HCT116 (cell line): ENCODE data around the gene SORBS1.

Experiments
- CBX3 ChIP-seq: IDR thresholded peaks from 2 replicates; pipeline ENCODE4 v1.6.1; 2012; ENCODE audit warnings: low read depth
- EGR1 ChIP-seq: IDR thresholded peaks from 2 replicates; pipeline ENCODE4 v1.6.1; 2012; ENCODE audit warnings: low read depth
- EZH2 ChIP-seq: fragments of 200-600 bp; sonication (generic); IDR thresholded peaks from 2 replicates; pipeline ENCODE4 v1.6.1; 2017; ENCODE audit warnings: antibody characterized with exemption, mixed run types
- JUND ChIP-seq: IDR thresholded peaks from 2 replicates; pipeline ENCODE4 v1.6.1; 2012
- POLR2A ChIP-seq: IDR thresholded peaks from 2 replicates; pipeline ENCODE4 v1.7.0; 2011; ENCODE audit warnings: borderline replicate concordance; ENCODE audit not compliant: insufficient read depth, insufficient read length; ENCODE audit errors: extremely low read depth
- POLR2AphosphoS5 ChIP-seq: IDR thresholded peaks from 2 replicates; pipeline ENCODE4 v1.6.1; 2011; ENCODE audit warnings: mild to moderate bottlenecking, low read depth, low read length, moderate library complexity
- SP1 ChIP-seq: IDR thresholded peaks from 2 replicates; pipeline ENCODE4 v1.6.1; 2012; ENCODE audit warnings: low read depth
- SRF ChIP-seq: IDR thresholded peaks from 2 replicates; pipeline ENCODE4 v1.6.1; 2012; ENCODE audit warnings: low read depth
- TCF7L2 ChIP-seq: IDR thresholded peaks from 2 replicates; pipeline ENCODE4 v1.7.0; 2011; ENCODE audit warnings: borderline replicate concordance, inconsistent platforms; ENCODE audit not compliant: insufficient read depth, insufficient read length; ENCODE audit errors: extremely low read depth
- YY1 ChIP-seq: IDR thresholded peaks from 2 replicates; pipeline ENCODE4 v1.6.1; 2011; ENCODE audit warnings: low read length, low read depth, moderate library complexity, mild to moderate bottlenecking; ENCODE audit not compliant: insufficient replicate concordance; ENCODE audit errors: extremely low read depth
- ZNF274 ChIP-seq: fragments of 200-500 bp; sonication (Bioruptor generic); IDR thresholded peaks from 2 replicates; pipeline ENCODE4 v1.6.1; 2014; ENCODE audit warnings: mild to moderate bottlenecking, low read depth, low read length, inconsistent platforms
- TF ChIP-seq, protein P1 (sequence below), 3 experiments: fragments of 200-600 bp in 1 of 3; sonication (generic) in 1 of 3; IDR thresholded peaks in 2 of 3; conservative IDR thresholded peaks in 1 of 3; 2 replicates each; pipeline ENCODE4 v1.5.1; 2012 to 2017; ENCODE audit warnings: low read depth in 2 of 3, low read length in 2 of 3, antibody characterized with exemption in 1 of 3, borderline replicate concordance in 1 of 3, control low read depth in 1 of 3, mild to moderate bottlenecking in 1 of 3, mixed read lengths in 1 of 3, mixed run types in 1 of 3, moderate library complexity in 1 of 3; ENCODE audit not compliant: insufficient read depth in 1 of 3
- TF ChIP-seq, protein P2 (sequence below): IDR thresholded peaks from 2 replicates; pipeline ENCODE4 v1.6.1; 2012

DNA sequence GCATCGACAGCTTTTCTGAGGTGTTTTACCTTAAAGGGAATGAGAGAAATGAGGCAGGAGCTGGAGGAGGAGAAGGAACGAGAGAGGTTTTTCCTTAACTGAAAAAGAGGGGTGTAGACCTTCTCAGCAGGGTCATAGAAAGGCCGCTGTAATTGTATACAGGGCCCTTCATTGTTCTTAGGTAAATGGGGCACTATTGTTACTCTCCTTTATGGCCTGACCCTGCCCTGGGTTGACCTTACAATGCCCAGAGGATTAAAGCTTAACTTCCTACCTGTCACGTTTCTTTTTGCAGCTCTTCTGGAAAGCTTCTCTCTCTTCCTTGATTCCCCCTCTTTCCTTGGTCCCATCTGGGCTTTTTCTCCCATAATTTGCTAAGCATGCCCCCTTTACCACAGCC, 256.7 kb downstream of the SORBS1 start:
- TF ChIP-seq, protein P1, sequence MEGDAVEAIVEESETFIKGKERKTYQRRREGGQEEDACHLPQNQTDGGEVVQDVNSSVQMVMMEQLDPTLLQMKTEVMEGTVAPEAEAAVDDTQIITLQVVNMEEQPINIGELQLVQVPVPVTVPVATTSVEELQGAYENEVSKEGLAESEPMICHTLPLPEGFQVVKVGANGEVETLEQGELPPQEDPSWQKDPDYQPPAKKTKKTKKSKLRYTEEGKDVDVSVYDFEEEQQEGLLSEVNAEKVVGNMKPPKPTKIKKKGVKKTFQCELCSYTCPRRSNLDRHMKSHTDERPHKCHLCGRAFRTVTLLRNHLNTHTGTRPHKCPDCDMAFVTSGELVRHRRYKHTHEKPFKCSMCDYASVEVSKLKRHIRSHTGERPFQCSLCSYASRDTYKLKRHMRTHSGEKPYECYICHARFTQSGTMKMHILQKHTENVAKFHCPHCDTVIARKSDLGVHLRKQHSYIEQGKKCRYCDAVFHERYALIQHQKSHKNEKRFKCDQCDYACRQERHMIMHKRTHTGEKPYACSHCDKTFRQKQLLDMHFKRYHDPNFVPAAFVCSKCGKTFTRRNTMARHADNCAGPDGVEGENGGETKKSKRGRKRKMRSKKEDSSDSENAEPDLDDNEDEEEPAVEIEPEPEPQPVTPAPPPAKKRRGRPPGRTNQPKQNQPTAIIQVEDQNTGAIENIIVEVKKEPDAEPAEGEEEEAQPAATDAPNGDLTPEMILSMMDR (IDR thresholded peaks at IDR 0.05 in 2 of 3, conservative IDR thresholded peaks at IDR 0.05 in 1 of 3; ENCODE audit: borderline replicate concordance in 1 of 3, insufficient read depth in 1 of 3, low read depth in 2 of 3, low read length in 2 of 3) = no peak
- TF ChIP-seq POLR2AphosphoS5 = no peak
- no peak for TF ChIP-seq JUND
- TF ChIP-seq, protein P2, sequence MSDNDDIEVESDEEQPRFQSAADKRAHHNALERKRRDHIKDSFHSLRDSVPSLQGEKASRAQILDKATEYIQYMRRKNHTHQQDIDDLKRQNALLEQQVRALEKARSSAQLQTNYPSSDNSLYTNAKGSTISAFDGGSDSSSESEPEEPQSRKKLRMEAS = no peak
- TF ChIP-seq EZH2 = no peak
- TF ChIP-seq CBX3 = no peak
- no peak for TF ChIP-seq SP1
- TF ChIP-seq ZNF274 = no peak
- no peak for TF ChIP-seq POLR2A
- TF ChIP-seq YY1 = no peak
- TF ChIP-seq TCF7L2 = no peak
- TF ChIP-seq SRF = no peak
- no peak for TF ChIP-seq EGR1
